Mesendoderm (in vitro differentiated cells): ENCODE results near the gene RAB19.

Experiments used
- DNase-seq: peaks from one replicate; pipeline ENCODE4 v3.0.0; 2013
- H2AK5ac ChIP-seq: 2 replicates; pipeline ENCODE4 v1.6.1; 2013; ENCODE audit warnings: low read length, inconsistent platforms
- H2BK120ac ChIP-seq: 2 replicates; pipeline ENCODE4 v1.6.1; 2013; ENCODE audit warnings: low read depth, mild to moderate bottlenecking, low read length, moderate library complexity, mixed read lengths
- H2BK15ac ChIP-seq: replicated peaks from 2 replicates; pipeline ENCODE4 v1.6.1; 2013; ENCODE audit warnings: low read depth, mild to moderate bottlenecking, moderate library complexity
- H2BK5ac ChIP-seq: 2 replicates; pipeline ENCODE4 v1.6.1; 2013; ENCODE audit warnings: low read length, inconsistent platforms
- H3K18ac ChIP-seq: 2 replicates; pipeline ENCODE4 v1.6.1; 2013; ENCODE audit warnings: mild to moderate bottlenecking, low read length, mixed read lengths
- H3K23ac ChIP-seq: one replicate; pipeline ENCODE4 v1.6.1; 2013; ENCODE audit warnings: low read length
- H3K27ac ChIP-seq: 2 replicates; pipeline ENCODE4 v1.5.1; 2013; ENCODE audit warnings: low read depth, mild to moderate bottlenecking, inconsistent platforms, low read length, moderate library complexity
- H3K27me3 ChIP-seq: 2 replicates; pipeline ENCODE4 v1.6.1; 2013; ENCODE audit warnings: low read length, control low read depth, mild to moderate bottlenecking, inconsistent platforms; ENCODE audit not compliant: insufficient read depth, poor library complexity
- H3K36me3 ChIP-seq: 2 replicates; pipeline ENCODE4 v1.6.1; 2013; ENCODE audit warnings: low read length, inconsistent platforms; ENCODE audit not compliant: control insufficient read depth, insufficient read depth
- H3K4ac ChIP-seq: one replicate; pipeline ENCODE4 v1.6.1; 2013; ENCODE audit warnings: low read depth, mild to moderate bottlenecking, low read length, moderate library complexity
- H3K4me1 ChIP-seq: 2 replicates; pipeline ENCODE4 v1.6.1; 2013; ENCODE audit warnings: low read depth, low read length, inconsistent platforms; ENCODE audit not compliant: control insufficient read depth
- H3K4me2 ChIP-seq: 2 replicates; pipeline ENCODE4 v1.6.1; 2013; ENCODE audit warnings: low read length
- H3K4me3 ChIP-seq: 2 replicates; pipeline ENCODE4 v1.5.1; 2013; ENCODE audit warnings: mild to moderate bottlenecking, low read length
- H3K56ac ChIP-seq: one replicate; pipeline ENCODE4 v1.6.1; 2013; ENCODE audit warnings: low read length
- H3K79me1 ChIP-seq: 2 replicates; pipeline ENCODE4 v1.6.1; 2013; ENCODE audit warnings: low read length, inconsistent platforms
- H3K79me2 ChIP-seq: 2 replicates; pipeline ENCODE4 v1.6.1; 2013; ENCODE audit warnings: mild to moderate bottlenecking, low read length; ENCODE audit not compliant: control insufficient read depth, insufficient read depth
- H3K9ac ChIP-seq: 2 replicates; pipeline ENCODE4 v1.6.1; 2013; ENCODE audit warnings: low read length, inconsistent platforms
- H4K5ac ChIP-seq: one replicate; pipeline ENCODE4 v1.6.1; 2013; ENCODE audit warnings: low read length
- H4K8ac ChIP-seq: one replicate; pipeline ENCODE4 v1.6.1; 2013; ENCODE audit warnings: low read depth, mild to moderate bottlenecking, control low read depth, low read length, moderate library complexity
- WGBS: extraction: QIAGEN DNeasy Blood & Tissue Kit; methylation state at CpG from one replicate; pipeline ENCODE4 v1.1.7; 2013; ENCODE audit warnings: low lambda C conversion rate, missing lambda C conversion rate; ENCODE audit not compliant: insufficient coverage; ENCODE audit errors: extremely low coverage; 5-methylcytosine and 5-hydroxymethylcytosine counted together

Gene RAB19

GRCh38 chr7:140367528-140367927 lies 36.3 kb upstream of the RAB19 start:
- Histone ChIP-seq H2BK120ac (no peak overlapping the region), H3K79me2 (no peaks in the 10 kb centered on the region), H3K79me1 (no peaks in the 10 kb centered on the region), H2BK15ac (no peak overlapping the region), H3K4me3 (no peak overlapping the region), H3K4ac (no peak overlapping the region), H2AK5ac (no peak overlapping the region), H3K18ac (no peak overlapping the region), H3K36me3 (no peaks in the 10 kb centered on the region), H2BK5ac (no peak overlapping the region), H3K27me3 (no peaks in the 10 kb centered on the region), H3K9ac (no peak overlapping the region), H3K4me2 (no peak overlapping the region), H3K56ac (no peak overlapping the region), H4K8ac (no peak overlapping the region), H3K23ac (no peak overlapping the region), H4K5ac (no peak overlapping the region), H3K4me1 (no peaks in the 10 kb centered on the region), H3K27ac (no peak overlapping the region)
- no CpG with 5 or more reads among the region's 9 CpGs for WGBS
- DNase-seq: no peak

DNA sequence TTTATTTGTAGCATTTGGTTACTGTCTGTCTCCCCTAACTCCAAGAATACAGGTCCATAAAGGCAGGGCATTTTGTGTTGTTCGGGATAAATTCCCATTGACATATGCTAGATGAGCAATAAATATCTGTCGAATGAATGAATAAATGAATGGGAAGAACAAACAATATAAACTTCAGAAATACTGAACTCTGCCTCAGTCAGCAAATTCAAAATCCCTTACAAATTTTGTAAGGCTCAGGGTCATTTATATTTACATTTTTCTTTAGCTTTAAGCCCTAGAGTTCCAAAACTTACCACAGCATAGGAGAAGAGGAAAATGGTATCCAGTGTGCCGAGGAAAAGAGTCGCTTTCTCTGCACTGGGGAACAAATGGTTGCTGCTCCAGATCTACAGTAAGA lies 34.6 kb upstream of the RAB19 start:
- no peak overlapping the region for H3K9ac ChIP-seq
- H3K56ac ChIP-seq: no peak overlapping the region
- H2BK120ac ChIP-seq: no peak overlapping the region
- H3K79me1 ChIP-seq: no peaks in the 10 kb centered on the region
- H4K5ac ChIP-seq: no peak overlapping the region
- no peak overlapping the region for H3K23ac ChIP-seq
- H3K27me3 ChIP-seq: no peaks in the 10 kb centered on the region
- no peaks in the 10 kb centered on the region for H3K79me2 ChIP-seq
- H3K36me3 ChIP-seq: no peaks in the 10 kb centered on the region
- WGBS: no CpG with 5 or more reads among the region's 4 CpGs
- no peak overlapping the region for H4K8ac ChIP-seq
- H2AK5ac ChIP-seq: no peak overlapping the region
- no peak for DNase-seq
- H3K4me3 ChIP-seq: no peak overlapping the region
- H3K4me1 ChIP-seq: no peaks in the 10 kb centered on the region
- H2BK5ac ChIP-seq: no peak overlapping the region
- H3K4ac ChIP-seq: no peak overlapping the region
- no peak overlapping the region for H2BK15ac ChIP-seq
- H3K18ac ChIP-seq: no peak overlapping the region
- H3K4me2 ChIP-seq: no peak overlapping the region
- no peak overlapping the region for H3K27ac ChIP-seq

- Histone ChIP-seq H3K4me3 (no peak overlapping the region), H3K56ac (no peak overlapping the region), H3K4me2 (no peak overlapping the region), H2BK120ac (no peak overlapping the region), H3K27ac (no peak overlapping the region), H3K79me2 (no peaks in the 10 kb centered on the region), H3K36me3 (peaks cover 5% of the 10 kb centered on the region), H2BK5ac (no peak overlapping the region), H3K79me1 (no peaks in the 10 kb centered on the region), H4K8ac (no peak overlapping the region), H3K4ac (no peak overlapping the region), H3K23ac (no peak overlapping the region), H2AK5ac (no peak overlapping the region), H3K4me1 (no peaks in the 10 kb centered on the region), H4K5ac (no peak overlapping the region), H2BK15ac (no peak overlapping the region), H3K9ac (no peak overlapping the region), H3K18ac (no peak overlapping the region), H3K27me3 (no peaks in the 10 kb centered on the region)
- WGBS: 100% methylated on average over 3 of the region's 9 CpGs
- no peak for DNase-seq
Observed at GRCh38 chr7:140375323-140375722, 28.5 kb upstream of the RAB19 start.

DNA sequence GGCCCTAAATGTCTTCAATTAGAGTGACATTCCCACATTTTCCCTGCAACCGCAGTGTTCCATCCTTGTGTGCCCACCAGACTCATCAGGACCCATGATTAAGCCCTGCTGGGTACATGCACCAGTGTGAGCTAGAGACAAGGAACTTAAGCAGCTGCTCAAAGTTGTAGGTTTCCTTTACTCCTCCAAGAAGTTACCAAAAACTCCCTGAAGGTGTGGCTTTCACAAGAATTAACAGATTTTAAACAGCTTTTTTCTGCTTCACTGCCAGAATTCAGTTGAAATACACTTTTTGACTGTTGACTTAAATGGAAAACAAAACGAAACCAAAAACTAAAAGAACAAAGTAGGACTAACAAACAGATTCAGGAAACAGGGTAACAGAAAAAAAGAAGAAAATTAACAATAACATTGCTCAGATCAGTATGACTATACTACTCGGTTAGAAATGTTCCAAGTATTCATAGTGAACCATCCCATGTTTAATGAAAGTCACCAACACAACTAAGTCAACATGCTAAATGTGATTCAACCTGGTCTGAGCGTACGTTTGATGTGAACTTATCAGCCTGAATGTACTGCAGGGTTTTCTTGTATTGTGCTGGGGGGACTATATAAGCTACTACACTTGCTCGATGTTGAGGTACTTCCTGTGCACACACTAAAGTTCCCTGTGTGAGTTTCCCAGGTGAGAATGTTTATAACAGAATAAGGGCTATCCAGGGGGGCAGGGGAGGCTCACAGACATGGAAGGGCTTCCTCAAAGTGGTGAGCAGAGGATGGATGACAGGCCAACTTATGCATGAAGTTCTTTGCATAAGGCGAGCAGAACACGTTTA lies 27.7 kb upstream of the RAB19 start:
- no peak overlapping the region for H4K8ac ChIP-seq
- H2BK5ac ChIP-seq: no peak overlapping the region
- H3K4ac ChIP-seq: no peak overlapping the region
- no peak overlapping the region for H3K56ac ChIP-seq
- no peak for DNase-seq
- H3K27ac ChIP-seq: no peak overlapping the region
- no CpG with 5 or more reads among the region's 8 CpGs for WGBS
- no peak overlapping the region for H2BK120ac ChIP-seq
- H3K79me2 ChIP-seq: no peaks in the 10 kb centered on the region
- H3K4me2 ChIP-seq: no peak overlapping the region
- no peak overlapping the region for H3K23ac ChIP-seq
- no peak overlapping the region for H3K9ac ChIP-seq
- no peak overlapping the region for H2AK5ac ChIP-seq
- H3K79me1 ChIP-seq: no peaks in the 10 kb centered on the region
- no peak overlapping the region for H2BK15ac ChIP-seq
- no peaks in the 10 kb centered on the region for H3K27me3 ChIP-seq
- no peaks in the 10 kb centered on the region for H3K4me1 ChIP-seq
- H4K5ac ChIP-seq: no peak overlapping the region
- peaks cover 5% of the 10 kb centered on the region for H3K36me3 ChIP-seq
- no peak overlapping the region for H3K4me3 ChIP-seq
- no peak overlapping the region for H3K18ac ChIP-seq

DNA sequence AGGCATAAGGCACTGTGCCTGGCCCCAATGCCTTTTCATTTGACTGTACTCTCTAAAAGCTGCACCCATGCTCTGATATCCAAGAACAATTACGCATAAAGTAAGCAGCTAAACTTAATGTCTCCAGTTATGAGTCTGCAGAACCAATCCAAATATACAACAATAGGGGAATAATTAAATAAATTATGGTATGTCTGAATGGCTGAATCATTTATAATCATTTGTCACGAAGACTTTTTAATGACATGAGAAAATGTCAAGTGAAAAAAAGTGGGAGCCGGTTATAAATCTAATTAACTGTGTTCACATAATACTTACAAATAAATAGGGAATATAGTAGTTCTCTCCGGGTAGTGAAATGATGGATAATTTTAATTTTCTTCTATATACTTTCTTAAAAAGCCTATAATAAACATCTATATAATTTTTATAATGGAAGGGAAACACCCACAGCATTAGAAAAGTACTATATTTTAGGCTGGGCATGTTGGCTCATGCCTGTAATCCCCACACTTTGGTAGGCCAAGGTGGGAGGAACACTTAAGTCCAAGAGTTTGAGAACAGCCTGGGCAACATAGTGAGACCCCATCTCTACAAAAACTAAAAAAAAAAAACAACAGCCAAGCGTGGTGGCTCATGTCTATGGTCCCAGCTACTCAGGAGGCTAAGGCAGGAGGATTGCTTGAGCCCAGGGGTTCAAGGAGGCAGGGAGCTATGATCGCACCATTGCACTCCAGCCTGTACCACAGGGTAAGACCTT lies 19.7 kb upstream of the RAB19 start:
- Histone ChIP-seq H3K56ac (no peak overlapping the region), H3K36me3 (peaks cover 2% of the 10 kb centered on the region), H3K4me2 (no peak overlapping the region), H4K5ac (no peak overlapping the region), H2AK5ac (no peak overlapping the region), H3K4me3 (no peak overlapping the region), H3K9ac (no peak overlapping the region), H3K4ac (no peak overlapping the region), H3K27me3 (no peaks in the 10 kb centered on the region), H2BK5ac (no peak overlapping the region), H2BK15ac (no peak overlapping the region), H2BK120ac (no peak overlapping the region), H4K8ac (no peak overlapping the region), H3K4me1 (no peaks in the 10 kb centered on the region), H3K23ac (no peak overlapping the region), H3K18ac (no peak overlapping the region), H3K27ac (no peak overlapping the region), H3K79me2 (peaks cover 4% of the 10 kb centered on the region), H3K79me1 (peaks cover 6% of the 10 kb centered on the region)
- no peak for DNase-seq
- no CpG with 5 or more reads among the region's 6 CpGs for WGBS
